Measurements from ENCODE around the gene DKC1.

Gene DKC1

DNA sequence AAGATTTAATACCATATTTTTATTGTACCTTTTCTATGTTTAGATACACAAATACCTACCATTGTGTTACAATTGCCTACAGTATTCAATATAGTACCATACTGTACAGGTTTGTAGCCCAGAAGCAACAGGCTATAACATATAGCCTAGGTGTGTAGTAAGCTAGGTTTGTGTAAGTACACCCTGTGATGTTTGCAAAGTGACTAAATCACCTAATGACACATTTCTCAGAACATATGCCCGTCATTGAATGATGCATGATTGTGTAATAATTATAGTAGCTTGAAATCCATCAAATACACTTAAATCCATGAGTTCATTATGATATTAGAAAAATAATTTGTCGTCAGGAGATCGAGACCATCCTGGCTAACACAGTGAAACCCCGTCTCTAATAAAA lies 42.6 kb upstream of the DKC1 start:
- Histone ChIP-seq H3K79me2 (ENCODE audit: control insufficient read depth, low read length) (no peaks in the 10 kb centered on the region), H3K4me3 (ENCODE audit: low read length) (no peak overlapping the region), H3K27ac (ENCODE audit: low read depth, low read length) (no peak overlapping the region), H3K9me2 (replicated peaks; ENCODE audit: control insufficient read depth, low read length) (no peaks in the 10 kb centered on the region), H4K20me1 (ENCODE audit: control insufficient read depth, insufficient read depth, low read depth, low read length) (no peaks in the 10 kb centered on the region), H3K27me3 (ENCODE audit: control insufficient read depth, low read length) (no peaks in the 10 kb centered on the region), H3K36me3 (ENCODE audit: control insufficient read depth, low read length) (no peaks in the 10 kb centered on the region), H3K4me1 (ENCODE audit: control insufficient read depth, low read length) (peaks cover 25% of the 10 kb centered on the region), H3F3A (ENCODE audit: control insufficient read depth, insufficient read depth) (no peaks in the 10 kb centered on the region), H3K4me2 (ENCODE audit: low read length) (no peak overlapping the region), H3K9me3 (ENCODE audit: control insufficient read depth, insufficient read depth, low read length) (no peaks in the 10 kb centered on the region)
- no peak for TF ChIP-seq EZH2phosphoT487 (IDR thresholded peaks at IDR 0.05; ENCODE audit: borderline replicate concordance, low read length)
- TF ChIP-seq, protein P1, sequence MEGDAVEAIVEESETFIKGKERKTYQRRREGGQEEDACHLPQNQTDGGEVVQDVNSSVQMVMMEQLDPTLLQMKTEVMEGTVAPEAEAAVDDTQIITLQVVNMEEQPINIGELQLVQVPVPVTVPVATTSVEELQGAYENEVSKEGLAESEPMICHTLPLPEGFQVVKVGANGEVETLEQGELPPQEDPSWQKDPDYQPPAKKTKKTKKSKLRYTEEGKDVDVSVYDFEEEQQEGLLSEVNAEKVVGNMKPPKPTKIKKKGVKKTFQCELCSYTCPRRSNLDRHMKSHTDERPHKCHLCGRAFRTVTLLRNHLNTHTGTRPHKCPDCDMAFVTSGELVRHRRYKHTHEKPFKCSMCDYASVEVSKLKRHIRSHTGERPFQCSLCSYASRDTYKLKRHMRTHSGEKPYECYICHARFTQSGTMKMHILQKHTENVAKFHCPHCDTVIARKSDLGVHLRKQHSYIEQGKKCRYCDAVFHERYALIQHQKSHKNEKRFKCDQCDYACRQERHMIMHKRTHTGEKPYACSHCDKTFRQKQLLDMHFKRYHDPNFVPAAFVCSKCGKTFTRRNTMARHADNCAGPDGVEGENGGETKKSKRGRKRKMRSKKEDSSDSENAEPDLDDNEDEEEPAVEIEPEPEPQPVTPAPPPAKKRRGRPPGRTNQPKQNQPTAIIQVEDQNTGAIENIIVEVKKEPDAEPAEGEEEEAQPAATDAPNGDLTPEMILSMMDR (IDR thresholded peaks at IDR 0.05; ENCODE audit: low read depth, low read length, poor library complexity, severe bottlenecking): no peak

DNA sequence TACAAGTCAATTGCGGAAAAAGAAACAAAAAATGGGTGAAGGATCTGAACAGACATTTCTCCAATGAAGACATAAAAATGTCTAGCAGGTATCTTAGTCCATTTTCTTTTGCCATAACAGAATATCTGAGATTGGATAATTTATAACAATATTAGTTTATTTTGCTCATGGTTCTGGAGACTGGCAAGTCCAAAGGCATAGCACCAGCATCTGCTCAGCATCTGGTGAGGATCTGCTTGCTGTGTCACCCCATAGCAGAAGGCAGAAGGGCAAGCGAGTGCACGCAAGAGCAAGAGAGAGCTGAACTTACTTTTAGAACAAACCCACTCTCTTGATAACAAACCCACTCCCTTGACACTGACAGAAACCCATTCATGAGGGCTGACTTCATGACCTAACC lies 41.5 kb upstream of the DKC1 start:
- Histone ChIP-seq H3K4me2 (ENCODE audit: low read length) (no peak overlapping the region), H4K20me1 (ENCODE audit: control insufficient read depth, insufficient read depth, low read depth, low read length) (no peaks in the 10 kb centered on the region), H3K36me3 (ENCODE audit: control insufficient read depth, low read length) (no peaks in the 10 kb centered on the region), H3K27ac (ENCODE audit: low read depth, low read length) (no peak overlapping the region), H3K4me3 (ENCODE audit: low read length) (no peak overlapping the region), H3K4me1 (ENCODE audit: control insufficient read depth, low read length) (peaks cover 25% of the 10 kb centered on the region), H3K9me3 (ENCODE audit: control insufficient read depth, insufficient read depth, low read length) (no peaks in the 10 kb centered on the region), H3K9me2 (replicated peaks; ENCODE audit: control insufficient read depth, low read length) (no peaks in the 10 kb centered on the region), H3F3A (ENCODE audit: control insufficient read depth, insufficient read depth) (no peaks in the 10 kb centered on the region), H3K27me3 (ENCODE audit: control insufficient read depth, low read length) (no peaks in the 10 kb centered on the region), H3K79me2 (ENCODE audit: control insufficient read depth, low read length) (no peaks in the 10 kb centered on the region)
- TF ChIP-seq EZH2phosphoT487 (IDR thresholded peaks at IDR 0.05; ENCODE audit: borderline replicate concordance, low read length): no peak
- TF ChIP-seq, protein P1 (IDR thresholded peaks at IDR 0.05; ENCODE audit: low read depth, low read length, poor library complexity, severe bottlenecking): no peak

DNA sequence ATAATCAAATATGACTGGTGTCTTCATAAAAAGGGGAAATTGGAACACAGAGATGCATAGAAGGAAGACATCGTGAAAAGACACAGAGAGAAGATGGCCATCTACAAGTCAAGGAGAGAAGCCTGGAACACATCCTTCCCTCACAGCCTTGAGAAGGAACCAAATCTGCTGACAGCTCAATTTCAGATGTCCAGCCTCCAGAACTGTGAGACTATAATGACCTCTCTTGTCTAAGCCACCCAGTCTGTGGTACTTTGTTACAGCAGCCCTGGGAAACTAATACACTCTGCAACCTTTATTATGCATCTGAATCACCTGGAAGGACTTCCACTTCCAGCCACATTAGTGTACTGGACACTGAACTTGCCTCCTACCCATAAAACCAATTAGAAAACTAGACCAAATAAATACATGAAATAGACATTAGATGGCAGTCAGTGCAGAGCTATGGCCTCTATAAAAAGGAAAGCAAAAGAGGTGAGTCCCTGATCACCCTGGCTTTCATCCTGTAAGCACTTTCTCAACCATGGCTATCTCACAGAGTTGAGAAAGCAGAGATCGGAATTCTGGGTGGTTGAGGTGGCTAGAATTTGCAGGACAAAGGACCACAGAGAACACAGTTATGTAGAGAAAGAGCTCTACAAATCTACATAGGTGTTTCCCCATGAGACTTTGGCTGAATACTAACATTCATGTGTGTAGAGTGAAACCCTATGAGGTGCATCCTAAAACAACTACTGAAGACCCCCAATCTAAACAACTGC lies 37.5 kb upstream of the DKC1 start:
- H3K27me3 ChIP-seq (ENCODE audit: control insufficient read depth, low read length): no peaks in the 10 kb centered on the region
- H3K4me1 ChIP-seq (ENCODE audit: control insufficient read depth, low read length): no peaks in the 10 kb centered on the region
- H3K79me2 ChIP-seq (ENCODE audit: control insufficient read depth, low read length): no peaks in the 10 kb centered on the region
- H3K4me3 ChIP-seq (ENCODE audit: low read length): no peak overlapping the region
- TF ChIP-seq, protein P1 (IDR thresholded peaks at IDR 0.05; ENCODE audit: low read depth, low read length, poor library complexity, severe bottlenecking): no peak
- TF ChIP-seq EZH2phosphoT487 (IDR thresholded peaks at IDR 0.05; ENCODE audit: borderline replicate concordance, low read length): no peak
- no peaks in the 10 kb centered on the region for H4K20me1 ChIP-seq (ENCODE audit: control insufficient read depth, insufficient read depth, low read depth, low read length)
- no peaks in the 10 kb centered on the region for H3F3A ChIP-seq (ENCODE audit: control insufficient read depth, insufficient read depth)
- no peaks in the 10 kb centered on the region for H3K36me3 ChIP-seq (ENCODE audit: control insufficient read depth, low read length)
- H3K4me2 ChIP-seq (ENCODE audit: low read length): no peak overlapping the region
- H3K9me3 ChIP-seq (ENCODE audit: control insufficient read depth, insufficient read depth, low read length): no peaks in the 10 kb centered on the region
- H3K27ac ChIP-seq (ENCODE audit: low read depth, low read length): no peak overlapping the region
- no peaks in the 10 kb centered on the region for H3K9me2 ChIP-seq (replicated peaks; ENCODE audit: control insufficient read depth, low read length)
